DOHH2 (cell line): ENCODE results near the gene ADGRF3.

Experiments used
- EZH2phosphoT487 ChIP-seq: fragments of 200-600 bp; sonication (generic); IDR thresholded peaks from 2 replicates; pipeline ENCODE4 v1.6.1; 2017; ENCODE audit warnings: borderline replicate concordance, mild to moderate bottlenecking, antibody characterized with exemption, low read length, moderate library complexity, mixed read lengths
- TF ChIP-seq, protein P1 (sequence below): fragments of 200-600 bp; sonication (generic); IDR thresholded peaks from one replicate; pipeline ENCODE4 v1.5.1; 2014; ENCODE audit warnings: antibody characterized with exemption, mild to moderate bottlenecking, low read depth, low read length; ENCODE audit not compliant: poor library complexity, severe bottlenecking

DNA sequence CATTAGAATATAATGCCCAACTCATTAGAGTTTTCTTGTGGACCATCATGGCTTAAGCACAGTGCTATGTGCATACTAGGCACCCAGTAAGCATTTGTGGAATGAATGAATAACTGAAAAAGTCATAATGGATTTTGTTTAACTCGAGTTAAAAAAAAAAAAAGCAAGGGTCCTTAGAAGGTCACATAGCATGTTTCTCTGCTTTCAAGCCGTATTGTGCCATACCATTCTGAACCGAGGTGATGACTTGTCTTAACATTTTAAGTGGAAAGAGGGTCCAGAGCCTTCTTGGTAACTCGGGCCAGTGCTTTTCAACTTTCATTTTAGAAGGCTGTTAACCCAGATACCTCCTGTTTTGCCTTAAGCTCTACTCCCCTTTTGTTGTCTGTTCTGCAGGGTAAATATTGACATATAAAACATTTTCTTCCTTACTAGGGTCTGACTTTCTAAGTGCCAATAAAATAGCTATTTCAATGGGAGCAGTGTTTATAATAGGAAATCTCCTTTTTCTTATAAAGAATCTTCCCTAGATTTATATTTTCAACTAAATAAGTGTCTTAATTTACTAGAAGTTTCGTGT lies 787 bp upstream of the ADGRF3 start:
- TF ChIP-seq, protein P1, sequence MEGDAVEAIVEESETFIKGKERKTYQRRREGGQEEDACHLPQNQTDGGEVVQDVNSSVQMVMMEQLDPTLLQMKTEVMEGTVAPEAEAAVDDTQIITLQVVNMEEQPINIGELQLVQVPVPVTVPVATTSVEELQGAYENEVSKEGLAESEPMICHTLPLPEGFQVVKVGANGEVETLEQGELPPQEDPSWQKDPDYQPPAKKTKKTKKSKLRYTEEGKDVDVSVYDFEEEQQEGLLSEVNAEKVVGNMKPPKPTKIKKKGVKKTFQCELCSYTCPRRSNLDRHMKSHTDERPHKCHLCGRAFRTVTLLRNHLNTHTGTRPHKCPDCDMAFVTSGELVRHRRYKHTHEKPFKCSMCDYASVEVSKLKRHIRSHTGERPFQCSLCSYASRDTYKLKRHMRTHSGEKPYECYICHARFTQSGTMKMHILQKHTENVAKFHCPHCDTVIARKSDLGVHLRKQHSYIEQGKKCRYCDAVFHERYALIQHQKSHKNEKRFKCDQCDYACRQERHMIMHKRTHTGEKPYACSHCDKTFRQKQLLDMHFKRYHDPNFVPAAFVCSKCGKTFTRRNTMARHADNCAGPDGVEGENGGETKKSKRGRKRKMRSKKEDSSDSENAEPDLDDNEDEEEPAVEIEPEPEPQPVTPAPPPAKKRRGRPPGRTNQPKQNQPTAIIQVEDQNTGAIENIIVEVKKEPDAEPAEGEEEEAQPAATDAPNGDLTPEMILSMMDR: no peak
- TF ChIP-seq EZH2phosphoT487: no peak
